COLO829 (cell line): ENCODE results near the gene NFKBIE.

Experiments
- DNase-seq: peaks from one replicate; pipeline ENCODE4 v3.0.0; 2012; ENCODE audit warnings: low spot score

Gene NFKBIE

GRCh38 chr6:44257753-44258324 is 7.5 kb downstream of the NFKBIE start:
- DNase-seq: no peak

GRCh38 chr6:44257025-44257752 is 8.2 kb downstream of the NFKBIE start, which contains the start of gene SLC35B2:
TSS of gene SLC35B2 (minus strand) at chr6:44257528. CDS start at chr6:44257410, 118 bp downstream.
- peak; percentile 95 for DNase-seq

- DNase-seq: no peak
Measured at GRCh38 chr6:44256775-44257024, 8.7 kb downstream of the NFKBIE start.

GRCh38 chr6:44255871-44256774 is 9.2 kb downstream of the NFKBIE start:
- DNase-seq: no peak

- DNase-seq: no peak
Measured at GRCh38 chr6:44255105-44255808, 10.1 kb downstream of the NFKBIE start.

GRCh38 chr6:44254191-44255104 is 10.9 kb downstream of the NFKBIE start:
- DNase-seq: no peak

GRCh38 chr6:44253307-44254101 is 11.8 kb downstream of the NFKBIE start:
- no peak for DNase-seq

- no peak for DNase-seq
Measured at GRCh38 chr6:44251576-44252524, 13.5 kb downstream of the NFKBIE start.

GRCh38 chr6:44250718-44251123 is 14.6 kb downstream of the NFKBIE start:
- DNase-seq: no peak

- no peak for DNase-seq
Measured at GRCh38 chr6:44250067-44250717, 15.2 kb downstream of the NFKBIE start.

GRCh38 chr6:44249082-44249748 is 16.1 kb downstream of the NFKBIE start:
- no peak for DNase-seq

- no peak for DNase-seq
Measured at GRCh38 chr6:44248579-44248978, 16.8 kb downstream of the NFKBIE start.

GRCh38 chr6:44247338-44248302 is 17.7 kb downstream of the NFKBIE start:
- DNase-seq: no peak

- peak; percentile 98 for DNase-seq
Measured at GRCh38 chr6:44246663-44247337, 18.6 kb downstream of the NFKBIE start, which contains the start of gene HSP90AB1. TSS of gene HSP90AB1 (plus strand) at chr6:44247101. CDS start at chr6:44248630, 1,529 bp downstream.

GRCh38 chr6:44245912-44246662 is 19.3 kb downstream of the NFKBIE start:
- DNase-seq: peak; percentile 84
